Kidney tubule cell (primary cell): Measurements from ENCODE around the gene DIP2A.
A peak's percentile ranks its signal among the peaks of the same experiment; 100 is the strongest.
"Not testable (repeated sequence)": the region's sequence is repeated elsewhere in the genome, so short reads cannot be mapped to it uniquely, and the experiment has no call there.

ENCODE experiments used
- DNase-seq: peaks from one replicate; pipeline ENCODE4 v3.0.0-alpha.2; 2018; ENCODE audit warnings: low spot score

Gene DIP2A

GRCh38 chr21:46482225-46482845 lies 23.6 kb downstream of the DIP2A start:
- DNase-seq: no peak

DNA sequence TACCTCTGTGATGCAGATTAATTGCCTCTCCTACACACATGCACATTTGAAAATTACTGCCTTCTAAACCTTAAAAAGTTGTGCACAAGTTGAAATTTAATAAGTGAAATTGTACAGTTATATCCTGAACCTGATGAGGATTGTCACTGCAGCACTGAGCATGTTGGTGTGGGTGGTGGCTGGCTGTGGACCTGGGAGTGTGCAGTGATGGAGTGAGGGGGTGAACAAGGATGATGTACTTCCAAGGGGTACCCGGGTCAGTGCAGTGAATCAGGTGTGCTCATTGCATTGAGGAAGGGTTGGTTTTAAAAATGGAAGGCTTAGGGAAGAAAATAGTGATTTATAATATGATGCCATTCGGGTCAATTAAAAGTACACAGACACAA lies 24.1 kb downstream of the DIP2A start:
- no peak for DNase-seq

DNA sequence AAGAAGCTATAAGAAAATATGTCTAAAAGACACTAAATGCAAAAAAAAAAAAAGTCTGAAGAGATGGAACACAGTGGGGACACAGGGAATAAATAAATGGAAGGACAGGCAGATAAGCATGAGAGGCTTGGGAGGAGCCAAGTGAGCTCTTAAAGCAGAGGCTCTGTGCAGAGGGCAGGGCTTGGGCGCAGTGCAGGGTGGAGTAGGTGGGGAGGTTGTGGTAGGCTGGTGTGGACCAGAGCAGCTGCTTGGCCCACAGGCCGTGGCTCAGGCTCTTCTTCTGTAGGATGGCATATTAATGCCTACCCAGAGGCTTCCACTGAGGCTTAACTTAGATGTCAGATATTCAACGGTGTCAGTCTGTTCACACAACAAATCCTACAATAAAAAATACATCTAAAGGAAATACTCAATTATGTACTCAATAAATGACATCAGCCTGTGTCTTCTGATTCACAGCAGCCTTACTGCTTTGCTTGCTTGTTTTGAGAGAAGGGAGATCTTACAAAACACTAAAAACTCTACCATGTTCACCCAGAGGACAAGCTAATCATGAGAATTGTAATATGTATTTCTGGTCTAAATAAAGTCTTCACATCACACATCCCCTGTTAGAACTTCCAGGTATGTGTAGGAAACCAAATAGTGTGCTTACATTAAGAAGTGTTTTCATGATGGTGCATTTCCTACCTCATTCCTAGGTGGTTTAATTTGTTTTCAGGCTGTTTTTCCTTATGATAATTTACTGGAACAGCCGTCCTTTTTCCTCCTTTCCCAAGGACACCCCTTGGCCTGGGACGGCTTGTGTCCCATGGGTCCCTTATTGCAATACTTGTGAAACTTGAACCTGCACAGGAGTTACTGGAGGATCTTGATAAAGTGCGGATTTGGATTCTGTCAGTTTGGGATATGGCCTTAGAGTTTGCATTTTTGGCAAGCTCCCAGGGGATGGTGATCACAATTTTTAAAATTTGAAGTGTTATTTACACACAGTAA lies 24.9 kb downstream of the DIP2A start:
- DNase-seq: no peak

DNA sequence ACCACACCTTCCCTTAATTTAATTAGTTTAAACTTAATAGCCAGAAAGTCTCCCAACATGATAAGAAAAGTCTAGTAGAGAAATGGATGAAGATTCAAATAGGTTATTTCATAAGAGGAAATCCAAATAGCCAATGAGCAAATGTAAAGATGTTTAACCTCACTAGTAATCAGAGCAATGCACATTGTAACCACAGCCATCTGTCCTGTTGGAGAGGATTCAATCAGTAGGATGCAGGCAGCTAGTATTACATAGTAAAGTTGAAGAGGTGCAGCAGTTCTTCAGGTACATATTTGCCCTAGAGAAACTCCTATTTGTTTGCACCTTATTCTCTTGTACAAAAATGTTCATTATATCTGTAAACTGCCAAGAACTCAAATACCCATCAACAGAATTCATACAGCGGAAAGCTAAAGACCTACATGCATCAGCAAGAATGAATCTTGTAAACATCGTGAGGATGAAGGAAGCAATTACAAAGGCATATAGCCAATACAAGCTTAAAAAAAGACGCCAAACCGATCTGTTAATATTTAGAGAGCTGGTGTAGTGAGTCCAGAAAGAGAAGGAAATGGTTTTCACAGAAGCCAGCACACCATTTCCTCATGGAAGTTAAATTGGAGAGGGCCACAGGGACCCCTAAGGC lies 27.9 kb downstream of the DIP2A start:
- no peak for DNase-seq

DNA sequence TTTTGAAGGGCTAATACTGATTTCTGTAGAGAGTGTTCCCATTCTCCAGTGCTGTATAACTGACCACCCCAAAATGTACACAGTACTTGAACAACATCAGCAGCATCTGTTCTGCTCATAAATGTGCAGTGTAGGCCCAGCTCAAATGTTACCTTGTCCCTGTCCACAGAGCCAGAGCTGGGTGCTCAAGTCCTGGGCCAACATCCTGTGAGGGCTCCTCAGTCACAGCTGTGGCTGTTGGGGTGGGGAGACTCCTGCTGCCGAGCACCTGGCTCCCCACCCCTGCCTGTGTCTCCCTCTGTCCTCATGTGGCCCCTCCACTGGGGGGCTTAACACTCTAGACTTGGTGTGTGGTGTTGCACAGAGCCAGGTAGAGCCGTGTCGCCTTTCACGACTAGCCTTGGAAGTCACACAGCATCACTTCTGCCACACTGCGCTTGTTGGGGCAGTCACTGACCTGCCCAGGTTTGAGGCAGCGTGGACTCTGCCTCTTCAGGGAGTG lies 30.5 kb downstream of the DIP2A start:
- DNase-seq: no peak

- no peak for DNase-seq
Observed at GRCh38 chr21:46489800-46490199, 31.1 kb downstream of the DIP2A start.

DNA sequence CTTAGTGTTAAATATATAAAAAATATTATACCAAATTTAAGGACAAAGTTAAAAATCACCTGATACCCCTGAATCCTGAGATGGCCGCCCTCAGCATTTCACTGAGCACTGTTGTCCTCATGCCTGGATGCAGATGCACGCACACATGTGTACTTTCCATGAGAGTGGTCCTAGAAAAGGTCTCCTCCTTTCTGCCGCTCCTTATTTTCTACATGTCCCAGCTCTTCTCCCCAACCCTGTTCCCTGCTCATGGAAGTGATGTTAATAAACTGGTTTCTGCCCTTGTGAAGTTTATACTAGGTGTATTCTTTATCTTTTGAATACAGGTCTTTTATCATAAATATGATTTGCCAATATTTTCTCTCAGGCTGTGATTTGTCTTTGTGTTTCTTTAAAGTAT lies 32.9 kb downstream of the DIP2A start:
- DNase-seq: no peak

- DNase-seq: no peak
Observed at GRCh38 chr21:46492851-46493250, 34.2 kb downstream of the DIP2A start.

- no peak for DNase-seq
Observed at GRCh38 chr21:46493828-46494227, 35.1 kb downstream of the DIP2A start.

GRCh38 chr21:46498335-46499050 lies 39.8 kb downstream of the DIP2A start:
- DNase-seq: peak; percentile 11

GRCh38 chr21:46500224-46500861 lies 41.7 kb downstream of the DIP2A start:
- DNase-seq: peak; percentile 46

GRCh38 chr21:46503922-46504550 lies 45.3 kb downstream of the DIP2A start:
- no peak for DNase-seq

DNA sequence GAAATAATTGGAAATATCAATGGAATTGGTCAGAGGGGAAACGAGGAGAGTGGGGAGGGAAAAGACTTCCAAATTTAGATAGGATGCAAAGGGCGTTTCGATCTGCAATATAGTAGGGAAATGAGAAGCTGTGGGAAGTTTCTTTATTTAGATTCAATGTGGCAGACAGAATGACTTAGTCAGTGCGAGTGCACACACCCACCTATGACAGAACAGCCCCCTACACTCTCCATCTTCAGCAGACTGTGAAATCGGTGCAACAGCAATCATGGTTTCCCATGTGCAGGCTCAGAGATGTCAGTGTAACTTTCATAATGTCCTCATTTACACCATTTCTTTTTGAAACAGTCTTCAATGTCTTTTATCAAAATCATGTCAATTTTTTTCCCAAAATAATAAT lies 46.0 kb downstream of the DIP2A start:
- DNase-seq: no peak

DNA sequence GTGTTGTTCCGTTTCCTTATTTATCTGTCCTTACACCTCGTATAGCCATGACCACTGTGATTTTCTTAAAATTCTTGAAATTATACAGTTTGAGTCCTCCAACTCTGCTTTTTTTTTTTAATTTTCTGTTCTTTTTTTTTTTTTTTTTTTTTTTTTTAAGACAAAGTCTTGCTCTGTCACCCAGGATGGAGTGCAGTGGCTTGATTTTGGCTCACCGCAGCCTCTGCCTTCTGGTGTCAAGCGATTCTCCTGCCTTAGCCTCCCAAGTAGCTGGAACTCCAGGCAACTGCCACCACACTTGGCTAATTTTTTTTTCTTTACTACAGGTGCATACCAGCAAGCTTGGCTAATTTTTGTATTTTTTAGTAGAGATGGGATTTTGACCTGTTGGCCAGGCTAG lies 48.9 kb downstream of the DIP2A start:
- no peak for DNase-seq

- DNase-seq: peak; percentile 11
Observed at GRCh38 chr21:46509741-46510502, 51.2 kb downstream of the DIP2A start.

GRCh38 chr21:46515109-46515508 lies 56.4 kb downstream of the DIP2A start:
- peak; percentile 7 for DNase-seq

DNA sequence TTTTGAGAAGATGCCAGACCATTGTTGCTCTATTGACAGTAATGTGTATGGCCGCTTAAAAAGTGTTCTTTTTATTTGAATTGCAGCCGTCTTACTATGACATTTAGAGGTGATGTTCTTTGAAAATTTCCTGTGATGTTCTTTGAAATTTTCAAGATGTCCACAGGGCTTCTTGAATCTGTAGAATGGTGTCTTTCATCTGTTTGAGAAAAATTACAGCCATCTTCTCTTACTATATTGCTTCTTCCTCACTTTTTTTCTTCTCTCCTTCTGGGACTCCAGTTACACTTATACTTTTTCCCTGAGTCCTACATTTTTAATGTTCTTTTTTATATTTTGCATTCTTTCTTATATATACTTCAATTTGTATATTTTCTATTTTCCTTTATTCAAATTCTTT lies 57.4 kb downstream of the DIP2A start:
- DNase-seq: no peak

- DNase-seq: peak; percentile 10
Observed at GRCh38 chr21:46517361-46517760, 58.7 kb downstream of the DIP2A start.

DNA sequence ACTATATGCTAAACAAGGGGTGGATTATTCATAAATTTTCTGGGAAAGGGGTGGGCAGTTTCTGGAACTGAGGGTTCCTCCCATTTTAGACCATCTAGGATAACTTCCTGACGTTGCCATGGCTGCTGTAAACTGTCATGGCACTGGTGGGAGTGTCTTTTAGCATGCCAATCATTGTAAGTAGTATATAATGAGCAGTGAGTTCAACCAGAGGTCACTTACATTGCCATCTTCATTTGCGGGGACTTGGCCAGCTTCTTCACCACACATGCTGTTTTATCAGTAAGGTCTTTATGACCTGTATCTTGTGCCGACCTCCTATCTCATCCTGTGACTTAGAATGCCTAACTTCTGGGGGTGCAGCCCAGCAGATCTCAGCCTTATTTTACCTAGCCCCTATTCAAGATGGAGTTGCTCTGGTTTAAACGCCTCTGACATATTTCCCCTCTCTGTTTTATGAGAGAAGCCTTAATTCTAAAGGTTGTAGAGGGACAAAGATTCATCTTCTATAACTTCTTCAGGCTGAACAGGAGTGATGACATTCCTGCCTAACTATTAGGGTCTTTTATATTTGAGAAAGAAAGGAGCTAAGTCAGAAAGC lies 60.4 kb downstream of the DIP2A start:
- no peak for DNase-seq

- not testable (repeated sequence) for DNase-seq
Observed at GRCh38 chr21:46527393-46527792, 68.7 kb downstream of the DIP2A start.
